Omental fat pad (tissue), 4 donors: ENCODE measurements around the gene DNER. TPM values are rescaled to one million over a fixed set of nuclear protein-coding genes. Genes with fewer than 3 reads are reported as not detected.

ENCODE experiments used
- ATAC-seq: fragments of 150-250 bp; one replicate; pipeline ENCODE4 v1.9.1; 2016; ENCODE audit warnings: mild to moderate bottlenecking, moderate library complexity; ENCODE audit not compliant: low FRiP score
- DNase-seq: peaks from one replicate; pipeline ENCODE4 v3.0.0-alpha.2; 2019; ENCODE audit warnings: low spot score
- CTCF ChIP-seq, 3 donors: fragments of 450-650 bp; IDR thresholded peaks; one replicate each; pipeline ENCODE4 v1.5.1; 2016 to 2017; ENCODE audit warnings: antibody characterized with exemption in 3 of 3, mild to moderate bottlenecking in 3 of 3, moderate library complexity in 2 of 3
- total RNA-seq, 4 donors: library from RNA; depleted of rRNA; stranded (reverse); fragments of >200 nt; gene quantifications; one replicate each; pipeline ENCODE4 v1.1.0, GENCODE V29; 2016

The DNER gene
- total RNA-seq, 4 donors from 2014 or later, result 3.1 to 12.2 (median 8.7) TPM

GRCh38 chr2:229635371-229635680, 79.0 kb downstream of the DNER start:
- DNase-seq (no peak), ATAC-seq (no peak)
- no peak for TF ChIP-seq CTCF (IDR thresholded peaks at IDR 0.05)

- DNase-seq (no peak), ATAC-seq (no peak)
- TF ChIP-seq CTCF (IDR thresholded peaks at IDR 0.05), result no peak
Observed at GRCh38 chr2:229634601-229635370, 79.6 kb downstream of the DNER start.

- no peak for ATAC-seq
- DNase-seq, result no peak
- no peak for TF ChIP-seq CTCF (IDR thresholded peaks at IDR 0.05)
Observed at GRCh38 chr2:229633556-229633955, 80.8 kb downstream of the DNER start.

GRCh38 chr2:229629039-229629438, 85.3 kb downstream of the DNER start:
- ATAC-seq, result no peak
- no peak for TF ChIP-seq CTCF (IDR thresholded peaks at IDR 0.05)
- no peak for DNase-seq

GRCh38 chr2:229627728-229628127, 86.6 kb downstream of the DNER start:
- TF ChIP-seq CTCF (IDR thresholded peaks at IDR 0.05), result no peak
- DNase-seq (no peak), ATAC-seq (no peak)

- ATAC-seq (no peak), DNase-seq (no peak)
- TF ChIP-seq CTCF (IDR thresholded peaks at IDR 0.05), result no peak
Observed at GRCh38 chr2:229622495-229623355, 91.6 kb downstream of the DNER start.
